SH-SY5Y (cell line): Measurements from ENCODE around the gene ARHGAP18.

Source experiments
- GATA2 ChIP-seq: IDR thresholded peaks from 2 replicates; pipeline ENCODE4 v1.6.1; 2011; ENCODE audit warnings: mild to moderate bottlenecking, low read depth, low read length
- GATA3 ChIP-seq: IDR thresholded peaks from 2 replicates; pipeline ENCODE4 v1.6.1; 2011; ENCODE audit warnings: low read depth, mild to moderate bottlenecking, low read length, moderate library complexity

ARHGAP18 gene

DNA sequence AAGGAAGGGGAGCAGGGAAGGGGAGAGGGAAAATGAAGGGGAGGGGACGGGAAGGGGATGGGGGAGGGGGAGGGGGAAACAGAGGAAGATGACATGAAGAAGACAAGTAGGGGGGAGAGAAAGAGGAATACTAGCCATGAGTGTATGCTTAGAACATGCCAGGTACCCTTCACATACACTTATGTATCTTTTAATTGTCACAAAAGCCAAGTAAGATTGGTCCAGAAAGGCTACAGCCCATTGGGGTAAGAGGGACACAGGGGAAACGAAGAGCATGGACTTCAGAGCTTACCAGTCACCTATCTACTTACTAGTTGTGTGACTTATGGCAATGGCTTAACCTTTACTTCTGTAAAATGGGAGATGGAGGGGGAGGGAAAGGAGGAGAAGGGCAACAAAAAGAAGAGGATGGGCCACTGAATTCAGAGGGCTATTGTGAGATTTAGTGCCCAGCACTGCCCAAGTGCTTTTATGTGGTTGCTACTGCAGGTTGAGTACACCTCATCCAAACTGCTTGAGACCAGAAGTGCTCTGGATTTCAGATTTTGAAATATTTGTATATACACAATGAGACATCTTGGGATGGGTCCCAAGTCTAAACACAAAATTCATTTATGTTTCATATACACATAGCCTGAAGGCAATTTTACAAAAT, 90.3 kb downstream of the ARHGAP18 start:
- no peak for TF ChIP-seq GATA3
- TF ChIP-seq GATA2, result no peak

DNA sequence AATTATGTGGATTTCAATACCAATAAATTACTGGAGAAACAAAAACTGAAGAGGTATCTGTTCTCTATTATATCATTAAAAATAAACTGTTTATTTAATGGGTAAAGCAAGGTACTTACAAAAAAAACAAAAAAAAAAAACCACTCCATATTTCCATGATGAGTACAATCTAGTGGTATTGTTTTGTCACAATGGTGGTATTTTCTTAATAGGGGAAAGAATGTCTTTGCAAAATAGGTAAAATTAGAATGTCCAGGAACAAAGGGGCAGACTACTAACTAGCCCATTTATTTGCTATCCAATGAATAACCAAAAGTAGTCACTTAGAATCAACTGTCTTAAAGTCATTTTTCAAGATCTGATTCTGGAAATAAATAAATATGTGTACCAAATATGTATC, 92.0 kb downstream of the ARHGAP18 start:
- no peak for TF ChIP-seq GATA2
- no peak for TF ChIP-seq GATA3

DNA sequence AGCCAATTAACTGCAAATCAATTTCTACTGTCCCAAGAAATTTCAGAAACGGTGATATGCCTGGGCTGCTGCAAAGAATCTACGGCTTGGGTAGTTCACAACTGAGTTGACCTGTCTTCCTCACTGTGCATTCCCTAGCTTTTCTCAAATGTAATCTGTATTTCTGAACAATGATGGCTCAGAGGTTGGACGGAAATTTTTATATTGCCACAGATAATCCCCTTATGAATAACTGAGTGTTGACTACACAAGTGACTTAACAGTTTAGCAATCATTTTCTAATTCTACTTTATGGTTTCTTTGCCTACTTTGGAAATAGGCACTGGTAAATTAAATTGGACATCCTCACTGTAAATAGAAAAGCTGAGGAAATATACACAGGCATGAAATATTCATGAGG, 94.5 kb downstream of the ARHGAP18 start:
- TF ChIP-seq GATA2 (no peak), GATA3 (no peak)

DNA sequence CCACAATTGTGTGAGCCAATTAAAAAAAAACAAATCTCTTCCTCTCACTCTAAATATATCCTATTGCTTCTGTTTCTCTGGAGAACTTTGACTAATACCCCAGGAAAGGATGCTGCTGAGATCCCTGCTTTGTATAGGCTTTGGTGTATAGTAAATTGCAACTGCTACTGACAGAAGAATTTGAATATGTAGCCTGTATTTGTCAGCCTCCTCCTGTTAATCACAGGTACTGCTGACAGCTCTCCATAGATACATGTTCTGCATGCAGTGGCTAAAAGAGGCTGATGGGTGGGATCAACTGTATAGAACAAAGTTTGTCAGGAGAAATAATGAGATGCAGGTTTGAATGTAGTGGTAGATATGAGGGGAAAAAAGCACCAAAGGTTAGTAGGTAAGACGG, 95.0 kb downstream of the ARHGAP18 start:
- TF ChIP-seq GATA2 (no peak), GATA3 (no peak)

DNA sequence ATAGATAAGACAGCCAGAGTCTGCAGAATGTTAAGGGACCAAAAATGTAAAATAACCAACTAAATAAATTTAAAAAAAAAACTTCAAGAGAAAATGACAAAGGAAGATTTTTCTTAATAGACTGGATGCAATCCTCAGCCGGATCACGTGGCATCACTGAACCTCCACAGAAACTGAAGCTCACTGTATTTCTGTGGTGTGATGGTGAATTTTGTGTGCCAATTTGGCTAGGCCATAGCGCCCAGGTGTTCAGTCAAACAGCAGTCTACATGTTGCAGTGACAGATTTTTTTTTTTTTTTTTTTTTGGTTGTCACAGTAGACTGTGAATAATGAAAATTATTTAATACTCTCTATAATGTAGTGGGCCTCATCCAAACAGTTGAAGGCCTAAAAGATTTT, 95.5 kb downstream of the ARHGAP18 start:
- TF ChIP-seq GATA3 (no peak), GATA2 (no peak)

DNA sequence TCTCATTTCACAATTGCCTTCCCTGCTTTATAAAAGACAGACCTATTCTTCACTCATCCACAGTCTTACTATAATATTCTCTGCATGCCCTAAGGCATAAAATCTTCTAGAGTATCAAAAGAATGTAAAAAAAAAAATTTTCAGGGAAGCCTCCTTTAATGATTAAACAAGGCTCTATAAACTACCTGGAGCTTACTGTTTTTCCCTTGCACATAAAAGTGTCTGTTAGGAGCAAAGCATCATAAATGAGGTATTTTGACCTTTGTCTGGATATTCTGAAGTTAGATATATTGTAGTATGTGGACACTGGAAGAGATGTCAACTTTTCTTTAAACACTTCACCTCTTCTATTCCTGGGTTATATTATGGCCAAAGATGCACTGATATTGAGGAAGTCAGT, 97.5 kb downstream of the ARHGAP18 start:
- TF ChIP-seq GATA2, result no peak
- TF ChIP-seq GATA3, result no peak

DNA sequence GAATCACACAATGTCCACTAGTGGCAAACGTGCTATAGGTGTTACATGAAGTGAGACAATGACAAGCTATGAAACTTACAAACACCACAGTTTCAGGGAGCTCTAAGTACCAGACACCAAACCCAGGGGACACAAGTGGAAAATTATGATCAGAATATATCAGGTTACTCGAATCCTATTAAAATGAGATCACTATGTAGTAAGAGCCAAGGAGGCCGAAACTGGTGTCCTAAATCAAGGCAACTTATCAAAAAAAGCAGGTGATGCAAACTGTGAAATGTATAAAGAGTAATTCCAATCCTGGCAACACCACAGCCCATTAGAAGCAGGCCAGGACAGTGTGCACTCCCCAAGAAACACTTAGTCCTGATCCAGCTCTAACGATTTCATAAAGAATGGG, 100.3 kb downstream of the ARHGAP18 start:
- TF ChIP-seq GATA3 (no peak), GATA2 (no peak)

DNA sequence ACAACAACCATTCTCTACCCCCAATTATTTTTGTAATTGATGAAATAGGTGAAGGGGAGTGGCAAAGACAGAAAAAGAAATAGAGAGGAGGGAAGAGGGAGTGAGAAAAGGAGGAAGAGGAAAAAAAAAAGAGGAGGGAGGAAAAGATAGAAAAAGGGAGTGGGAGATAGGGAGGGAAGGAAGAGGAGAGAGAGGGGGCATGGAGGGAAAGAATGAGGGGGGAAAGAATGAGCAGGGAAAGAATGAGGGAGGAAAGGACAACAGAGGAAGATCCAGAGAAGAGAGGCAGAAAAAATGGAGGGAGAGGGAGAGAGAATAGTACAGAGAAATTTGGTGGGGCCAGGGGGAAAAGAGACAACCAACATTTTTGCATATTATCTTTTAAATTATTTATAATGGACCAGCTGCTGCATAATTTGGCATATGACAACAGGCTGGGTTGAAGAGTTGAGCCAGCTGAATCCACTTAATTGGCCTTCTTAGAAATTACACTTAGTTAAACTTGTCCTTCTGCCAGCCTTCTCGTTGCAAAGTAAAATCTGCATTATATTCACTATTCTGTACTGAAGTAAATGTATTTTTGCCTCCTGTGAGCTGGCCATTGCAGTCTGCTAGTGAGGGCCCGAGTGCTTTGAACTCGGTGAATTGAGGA, 101.0 kb downstream of the ARHGAP18 start:
- no peak for TF ChIP-seq GATA3

DNA sequence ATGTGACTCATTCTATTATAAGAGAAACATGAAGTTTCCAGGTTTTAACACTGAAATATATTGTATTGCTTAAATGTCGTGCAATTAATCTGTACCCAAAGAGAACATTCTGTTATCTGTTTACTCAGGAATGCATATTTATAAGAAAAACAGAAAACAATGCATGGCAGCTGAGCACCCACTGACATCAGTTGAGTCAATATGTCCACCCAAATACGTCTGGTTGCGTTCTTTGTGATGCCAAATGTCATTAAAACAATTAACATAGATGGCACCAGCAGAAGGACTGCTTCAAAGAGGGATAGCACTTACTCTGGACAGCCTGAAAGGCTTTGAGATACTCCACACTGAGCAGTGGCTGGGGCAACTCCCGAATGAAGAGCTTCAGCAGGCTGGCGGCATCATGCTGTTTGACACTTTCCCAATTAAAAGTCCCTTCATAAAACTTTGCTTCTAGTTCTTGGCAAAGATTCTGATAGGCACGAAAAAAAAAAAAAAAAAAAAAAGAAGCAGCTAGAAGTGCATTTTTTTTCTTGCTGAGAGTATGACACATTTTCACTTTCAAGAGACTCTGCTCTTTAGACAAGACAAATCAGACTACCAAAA, 102.3 kb downstream of the ARHGAP18 start:
- no peak for TF ChIP-seq GATA3
- TF ChIP-seq GATA2, result no peak

DNA sequence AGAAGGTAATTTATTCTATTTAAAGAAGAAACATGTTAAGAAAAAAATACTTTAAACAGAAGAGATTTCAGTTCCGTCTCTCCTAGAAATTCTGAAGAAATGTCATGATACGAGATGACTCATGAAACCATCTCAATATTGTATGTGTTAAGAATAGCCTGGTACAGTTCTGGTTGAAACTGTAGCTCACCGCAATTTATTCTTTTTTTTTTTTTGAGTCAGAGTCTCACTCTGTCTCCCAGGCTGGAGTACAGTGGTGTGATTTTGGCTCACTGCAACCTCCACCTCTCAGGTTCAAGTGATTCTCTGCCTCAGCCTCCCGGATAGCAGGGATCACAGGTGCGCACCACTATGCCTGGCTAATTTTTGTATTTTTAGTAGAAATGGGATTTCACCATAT, 103.3 kb downstream of the ARHGAP18 start:
- TF ChIP-seq GATA3 (no peak), GATA2 (no peak)

DNA sequence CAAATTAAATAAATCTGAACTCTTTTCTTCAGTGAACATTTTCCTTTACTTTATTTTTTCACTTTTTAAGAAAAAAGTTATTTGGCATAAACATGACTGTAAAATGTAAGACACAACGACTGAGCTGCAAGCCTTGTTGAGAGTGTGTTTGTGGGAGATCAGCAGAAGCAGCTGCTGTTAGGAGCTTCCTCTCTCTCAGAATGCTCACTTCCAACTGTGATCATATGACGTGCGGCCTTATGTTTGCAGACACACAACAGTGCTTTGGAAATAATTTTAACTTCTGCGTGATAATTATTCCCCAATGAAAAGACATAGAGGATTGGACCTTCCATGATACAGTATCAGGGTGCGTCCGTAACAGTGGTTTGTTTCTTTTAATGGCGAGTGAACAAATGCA, 104.0 kb downstream of the ARHGAP18 start:
- TF ChIP-seq GATA3 (no peak), GATA2 (no peak)

DNA sequence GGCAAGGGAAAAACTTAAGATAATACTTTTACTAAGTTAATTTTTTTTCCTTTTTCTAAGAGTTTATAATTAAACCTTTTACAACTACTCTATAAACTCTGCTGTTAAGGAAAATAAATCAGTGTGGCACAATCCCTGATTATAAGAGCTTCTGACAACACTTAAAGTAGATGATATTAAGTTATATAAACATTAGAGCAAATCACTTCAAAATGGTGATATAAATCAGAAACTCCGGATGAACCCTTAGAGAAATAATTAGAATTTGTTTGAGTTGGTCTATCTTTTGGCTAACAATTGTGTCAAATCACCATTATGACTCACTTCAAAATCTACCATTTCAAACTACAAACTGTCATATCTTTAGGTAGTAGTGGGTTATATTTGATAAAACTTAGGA, 104.9 kb downstream of the ARHGAP18 start:
- no peak for TF ChIP-seq GATA2
- no peak for TF ChIP-seq GATA3

DNA sequence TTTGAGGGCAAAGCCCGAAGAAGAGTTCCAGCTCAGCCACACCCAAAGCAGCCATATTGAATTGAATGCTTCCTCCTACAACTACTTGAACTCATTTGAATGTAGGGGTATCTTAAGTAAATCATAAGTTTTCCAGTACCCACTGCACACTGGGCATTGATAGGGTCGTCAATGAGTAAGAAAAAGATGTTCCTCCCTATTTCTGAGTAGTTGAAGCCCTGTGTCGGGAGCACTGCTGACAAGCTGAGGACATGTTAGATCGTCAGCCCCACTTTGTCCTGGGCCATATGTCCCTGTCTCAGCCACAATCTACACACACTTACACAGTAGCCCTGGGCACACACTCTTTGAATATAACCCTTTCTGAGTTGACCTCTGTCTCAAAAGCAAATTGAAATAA, 105.7 kb downstream of the ARHGAP18 start:
- TF ChIP-seq GATA3 (no peak), GATA2 (no peak)

DNA sequence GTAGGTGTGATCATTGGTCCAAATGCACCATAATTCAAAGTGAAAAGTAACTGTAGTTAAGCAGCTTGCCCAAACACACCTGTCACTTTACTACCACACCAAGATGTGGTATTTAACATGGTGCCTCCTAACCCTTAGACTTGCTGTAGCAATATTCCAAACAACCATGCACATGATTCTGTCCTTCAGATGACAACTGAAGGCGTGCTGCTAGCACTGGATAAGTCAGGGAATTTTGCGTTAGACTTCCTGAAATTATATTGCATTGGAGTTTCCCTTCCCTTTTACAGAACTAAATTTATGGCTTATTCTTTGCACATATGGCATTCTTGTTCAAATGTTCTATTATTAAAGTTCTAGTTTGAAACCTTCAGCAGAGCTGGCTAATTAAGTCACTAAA, 106.2 kb downstream of the ARHGAP18 start:
- TF ChIP-seq GATA2 (no peak), GATA3 (no peak)

DNA sequence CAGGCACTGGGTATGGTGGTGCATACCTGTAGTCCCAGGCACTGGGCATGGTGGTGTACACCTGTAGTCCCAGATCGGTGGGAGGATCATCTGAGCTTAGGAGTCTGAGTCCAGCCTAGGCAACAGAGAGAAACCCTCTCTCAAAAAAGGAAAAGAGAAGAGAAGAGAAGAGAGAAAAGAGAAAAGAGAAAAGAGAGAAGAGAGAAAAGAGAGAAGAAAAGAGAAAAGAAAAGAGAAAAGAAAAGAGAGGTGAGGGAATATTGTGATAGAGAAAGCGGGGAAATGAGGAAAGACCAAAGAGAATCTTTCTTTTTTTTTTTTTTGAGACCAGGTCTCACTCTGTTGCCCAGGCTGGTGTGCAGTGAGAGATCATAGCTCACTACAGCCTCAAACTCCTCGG, 108.7 kb downstream of the ARHGAP18 start:
- no peak for TF ChIP-seq GATA3
- no peak for TF ChIP-seq GATA2

DNA sequence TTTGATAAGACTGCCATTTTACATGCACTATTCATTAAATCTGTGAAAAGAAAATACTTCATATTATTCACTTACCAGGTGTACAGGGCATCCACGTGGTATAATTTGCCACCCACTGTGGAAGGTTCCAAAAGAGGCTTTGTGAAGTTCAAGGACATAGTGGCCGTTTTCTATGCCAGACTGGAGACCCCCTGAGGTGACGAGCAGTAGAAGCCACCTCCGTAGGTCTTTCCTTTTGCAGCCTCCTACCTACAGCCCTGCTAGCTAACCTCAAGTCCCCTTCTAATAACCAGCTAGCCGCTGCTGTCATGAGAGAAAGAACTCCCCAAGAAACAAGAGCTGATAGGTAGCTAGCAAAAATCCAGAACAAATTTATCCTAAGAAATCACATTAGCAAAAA, 110.5 kb downstream of the ARHGAP18 start:
- TF ChIP-seq GATA3 (no peak), GATA2 (no peak)
